ENCODE results near the gene RAB19. TPM values are rescaled to one million over a fixed set of nuclear protein-coding genes. Genes with fewer than 3 reads are reported as not detected.

Gene RAB19
- total RNA-seq, 1 experiment from 2014 or later, result 0.92 TPM

GRCh38 chr7:140375892-140376730, 27.7 kb upstream of the RAB19 start:
- H3K4me3 ChIP-seq (ENCODE audit: low read depth in 2 of 2, low read length in 2 of 2), result no peak overlapping the region
- TF ChIP-seq TCF7L2 (IDR thresholded peaks at IDR 0.05; ENCODE audit: low read depth, low read length) (no peak), POLR2AphosphoS5 (IDR thresholded peaks at IDR 0.05; ENCODE audit: low read depth, low read length) (no peak), CTCF (IDR thresholded peaks at IDR 0.05) (no peak), REST (IDR thresholded peaks at IDR 0.05; ENCODE audit: insufficient read depth in 1 of 2, low read depth in 2 of 2, low read length in 1 of 2) (no peak), SIN3A (IDR thresholded peaks at IDR 0.05; ENCODE audit: borderline replicate concordance, insufficient read depth, low read depth, low read length) (no peak)
- no peaks in the 10 kb centered on the region for H3K9me3 ChIP-seq (ENCODE audit: control insufficient read depth, insufficient read depth, low read depth, low read length)
- H3K4me1 ChIP-seq (ENCODE audit: control insufficient read depth, insufficient read depth, low read length), result no peaks in the 10 kb centered on the region
- in situ Hi-C loops (cut with HindIII; ENCODE audit: low pct_unique_long_range_greater_than_20kb, low sequenced_read_pairs), result no loop called here
- H3K27me3 ChIP-seq (ENCODE audit: control insufficient read depth, insufficient read depth, low read length), result no peaks in the 10 kb centered on the region
- ATAC-seq (peak; percentile 38), DNase-seq (ENCODE audit: low read depth, low spot score) (no peak)
- no peaks in the 10 kb centered on the region for H3K36me3 ChIP-seq (ENCODE audit: control insufficient read depth, insufficient read depth, low read length)
- POLR2A ChIA-PET, result no interaction called here
- intact Hi-C loops (cut with micrococcal nuclease; ENCODE audit: unreplicated experiment), result no loop called here
- no peak overlapping the region for H3K27ac ChIP-seq (ENCODE audit: low read length)
- CTCF ChIA-PET, result no interaction called here
- BruUV-seq (replicated peaks), result TSS peak; percentile 56

DNA sequence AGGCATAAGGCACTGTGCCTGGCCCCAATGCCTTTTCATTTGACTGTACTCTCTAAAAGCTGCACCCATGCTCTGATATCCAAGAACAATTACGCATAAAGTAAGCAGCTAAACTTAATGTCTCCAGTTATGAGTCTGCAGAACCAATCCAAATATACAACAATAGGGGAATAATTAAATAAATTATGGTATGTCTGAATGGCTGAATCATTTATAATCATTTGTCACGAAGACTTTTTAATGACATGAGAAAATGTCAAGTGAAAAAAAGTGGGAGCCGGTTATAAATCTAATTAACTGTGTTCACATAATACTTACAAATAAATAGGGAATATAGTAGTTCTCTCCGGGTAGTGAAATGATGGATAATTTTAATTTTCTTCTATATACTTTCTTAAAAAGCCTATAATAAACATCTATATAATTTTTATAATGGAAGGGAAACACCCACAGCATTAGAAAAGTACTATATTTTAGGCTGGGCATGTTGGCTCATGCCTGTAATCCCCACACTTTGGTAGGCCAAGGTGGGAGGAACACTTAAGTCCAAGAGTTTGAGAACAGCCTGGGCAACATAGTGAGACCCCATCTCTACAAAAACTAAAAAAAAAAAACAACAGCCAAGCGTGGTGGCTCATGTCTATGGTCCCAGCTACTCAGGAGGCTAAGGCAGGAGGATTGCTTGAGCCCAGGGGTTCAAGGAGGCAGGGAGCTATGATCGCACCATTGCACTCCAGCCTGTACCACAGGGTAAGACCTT, 19.7 kb upstream of the RAB19 start:
- intact Hi-C loops (cut with micrococcal nuclease; ENCODE audit: unreplicated experiment), result no loop called here
- in situ Hi-C loops (cut with HindIII; ENCODE audit: low pct_unique_long_range_greater_than_20kb, low sequenced_read_pairs), result no loop called here
- ATAC-seq, result no peak

More for the DNA sequence above, 19.7 kb upstream of the RAB19 start:
- H3K27ac ChIP-seq (ENCODE audit: low read length), result no peak overlapping the region
- no peaks in the 10 kb centered on the region for H3K9me3 ChIP-seq (ENCODE audit: control insufficient read depth, insufficient read depth, low read depth, low read length)
- POLR2A ChIA-PET, result no interaction called here
- CTCF ChIA-PET, result interaction anchor here (0.5 kb wide), 1 partner anchor 10 kb away, joined by 4 read pairs; no protein-coding TSS in a partner anchor
- no peak for DNase-seq (ENCODE audit: low read depth, low spot score)
- H3K4me3 ChIP-seq (ENCODE audit: low read depth in 2 of 2, low read length in 2 of 2), result no peak overlapping the region
- no peaks in the 10 kb centered on the region; the same call in 1 of the 2 replicates for H3K36me3 ChIP-seq (ENCODE audit: control insufficient read depth, insufficient read depth, low read length)
- H3K27me3 ChIP-seq (ENCODE audit: control insufficient read depth, insufficient read depth, low read length), result no peaks in the 10 kb centered on the region
- TF ChIP-seq POLR2AphosphoS5 (IDR thresholded peaks at IDR 0.05; ENCODE audit: low read depth, low read length) (no peak), REST (IDR thresholded peaks at IDR 0.05; ENCODE audit: insufficient read depth in 1 of 2, low read depth in 2 of 2, low read length in 1 of 2) (no peak), TCF7L2 (IDR thresholded peaks at IDR 0.05; ENCODE audit: low read depth, low read length) (no peak), SIN3A (IDR thresholded peaks at IDR 0.05; ENCODE audit: borderline replicate concordance, insufficient read depth, low read depth, low read length) (no peak), CTCF (IDR thresholded peaks at IDR 0.05) (no peak)
- H3K4me1 ChIP-seq (ENCODE audit: control insufficient read depth, insufficient read depth, low read length), result no peaks in the 10 kb centered on the region
- no TSS peak for BruUV-seq (replicated peaks)
